Keratinocyte (primary cell): ENCODE results near the gene ANAPC10.

ENCODE experiments used
- EZH2 ChIP-seq: IDR thresholded peaks from one replicate; pipeline ENCODE4 v1.6.1; 2012; ENCODE audit warnings: inconsistent platforms, mild to moderate bottlenecking, low read length, moderate library complexity
- TF ChIP-seq, protein P1 (sequence below), 3 experiments: IDR thresholded peaks in 1 of 3; conservative IDR thresholded peaks in 1 of 3; optimal IDR thresholded peaks in 1 of 3; 2 replicates in 2 of 3; 3 replicates in 1 of 3; pipeline versions ENCODE3 to v1.5.1; 2011; ENCODE audit warnings: low read length in 3 of 3, mild to moderate bottlenecking in 3 of 3, moderate library complexity in 2 of 3, control low read depth in 1 of 3, inconsistent platforms in 1 of 3; ENCODE audit not compliant: insufficient read depth in 2 of 3; ENCODE audit errors: extremely low read depth in 1 of 3

DNA sequence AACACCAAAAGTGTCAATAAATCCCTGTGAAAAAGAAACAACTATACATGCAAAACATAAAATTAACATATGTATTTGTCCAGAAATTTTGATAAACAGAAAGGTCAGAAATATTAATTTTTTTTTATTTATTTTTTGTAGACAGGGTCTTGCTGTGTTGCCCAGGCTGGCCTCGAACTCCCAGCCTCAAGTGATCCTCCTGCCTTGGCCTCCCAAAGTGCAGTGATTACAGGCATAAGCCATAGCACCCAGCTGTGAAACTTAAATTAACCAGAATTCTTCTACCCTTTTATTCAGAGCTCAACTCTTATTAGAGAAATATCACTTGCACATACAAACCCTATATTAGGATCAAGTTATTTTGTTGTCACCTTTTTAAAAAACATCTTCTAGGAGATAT is 16.2 kb downstream of the ANAPC10 start:
- TF ChIP-seq, protein P1, sequence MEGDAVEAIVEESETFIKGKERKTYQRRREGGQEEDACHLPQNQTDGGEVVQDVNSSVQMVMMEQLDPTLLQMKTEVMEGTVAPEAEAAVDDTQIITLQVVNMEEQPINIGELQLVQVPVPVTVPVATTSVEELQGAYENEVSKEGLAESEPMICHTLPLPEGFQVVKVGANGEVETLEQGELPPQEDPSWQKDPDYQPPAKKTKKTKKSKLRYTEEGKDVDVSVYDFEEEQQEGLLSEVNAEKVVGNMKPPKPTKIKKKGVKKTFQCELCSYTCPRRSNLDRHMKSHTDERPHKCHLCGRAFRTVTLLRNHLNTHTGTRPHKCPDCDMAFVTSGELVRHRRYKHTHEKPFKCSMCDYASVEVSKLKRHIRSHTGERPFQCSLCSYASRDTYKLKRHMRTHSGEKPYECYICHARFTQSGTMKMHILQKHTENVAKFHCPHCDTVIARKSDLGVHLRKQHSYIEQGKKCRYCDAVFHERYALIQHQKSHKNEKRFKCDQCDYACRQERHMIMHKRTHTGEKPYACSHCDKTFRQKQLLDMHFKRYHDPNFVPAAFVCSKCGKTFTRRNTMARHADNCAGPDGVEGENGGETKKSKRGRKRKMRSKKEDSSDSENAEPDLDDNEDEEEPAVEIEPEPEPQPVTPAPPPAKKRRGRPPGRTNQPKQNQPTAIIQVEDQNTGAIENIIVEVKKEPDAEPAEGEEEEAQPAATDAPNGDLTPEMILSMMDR (optimal IDR thresholded peaks at IDR 0.05 in 1 of 3, IDR thresholded peaks at IDR 0.05 in 1 of 3, conservative IDR thresholded peaks at IDR 0.05 in 1 of 3; ENCODE audit: extremely low read depth in 1 of 3, insufficient read depth in 2 of 3, low read length in 3 of 3), result no peak
- TF ChIP-seq EZH2, result no peak
